Natural killer cell (primary cell): Measurements from ENCODE around the gene ATP6V0B. TPM values are rescaled to one million over a fixed set of nuclear protein-coding genes. Genes with fewer than 3 reads are reported as not detected.

Experiments
- ATAC-seq, 3 donors: fragments of 150-1000 bp in 2 of 3; fragments of 200-7000 bp in 1 of 3; cut with Tn5 transposase; 1 replicate in 1 of 3; 2 replicates in 2 of 3; pipeline ENCODE4 v1.10.0; 2021; ENCODE audit warnings: mild to moderate bottlenecking in 2 of 3, moderate library complexity in 2 of 3
- DNase-seq, 2 donors: peaks; one replicate each; pipeline versions ENCODE4 v3.0.0 to v3.0.0-alpha.2; 2013 to 2021; ENCODE audit warnings: mixed read lengths in 1 of 2
- H3K27ac ChIP-seq: one replicate; pipeline ENCODE4 v1.5.1; 2013; ENCODE audit warnings: mild to moderate bottlenecking, low read length
- H3K27me3 ChIP-seq: one replicate; pipeline ENCODE4 v1.6.1; 2013; ENCODE audit warnings: low read length; ENCODE audit not compliant: control insufficient read depth, insufficient read depth
- H3K36me3 ChIP-seq: one replicate; pipeline ENCODE4 v1.6.1; 2013; ENCODE audit warnings: low read length; ENCODE audit not compliant: control insufficient read depth, insufficient read depth
- H3K4me1 ChIP-seq: one replicate; pipeline ENCODE4 v1.6.1; 2013; ENCODE audit warnings: low read length; ENCODE audit not compliant: control insufficient read depth, insufficient read depth
- H3K4me3 ChIP-seq: one replicate; pipeline ENCODE4 v1.5.1; 2013; ENCODE audit warnings: low read length
- H3K9me3 ChIP-seq: one replicate; pipeline ENCODE4 v1.6.1; 2013; ENCODE audit warnings: low read length; ENCODE audit not compliant: control insufficient read depth, insufficient read depth
- H3K27ac Mint-ChIP-seq, 2 donors: one replicate each; pipeline ENCODE4 v1.8.0; 2022; ENCODE audit warnings: mild to moderate bottlenecking in 2 of 2, mixed read lengths in 2 of 2, moderate library complexity in 1 of 2
- H3K27me3 Mint-ChIP-seq, 2 donors: one replicate each; pipeline ENCODE4 v1.8.0; 2022; ENCODE audit warnings: low read depth in 2 of 2, mixed read lengths in 2 of 2
- H3K36me3 Mint-ChIP-seq: one replicate; pipeline ENCODE4 v1.8.0; 2022; ENCODE audit warnings: mixed read lengths
- H3K4me1 Mint-ChIP-seq, 2 donors: one replicate each; pipeline ENCODE4 v1.8.0; 2022; ENCODE audit warnings: mixed read lengths in 2 of 2
- H3K4me3 Mint-ChIP-seq: one replicate; pipeline ENCODE4 v1.8.0; 2022; ENCODE audit warnings: mild to moderate bottlenecking, moderate library complexity, mixed read lengths
- H3K9me3 Mint-ChIP-seq, 2 donors: one replicate each; pipeline ENCODE4 v1.8.0; 2022; ENCODE audit warnings: mixed read lengths in 2 of 2
- CTCF ChIP-seq: fragments of 200-600 bp; IDR thresholded peaks from one replicate; pipeline ENCODE4 v1.8.0; 2022; ENCODE audit warnings: antibody characterized with exemption
- WGBS: methylation state at CpG from one replicate; pipeline ENCODE4 v1.1.7; 2013; ENCODE audit warnings: missing lambda C conversion rate; ENCODE audit not compliant: insufficient coverage; 5-methylcytosine and 5-hydroxymethylcytosine counted together
- intact Hi-C: fragments of 100-400 bp; cut with micrococcal nuclease; formaldehyde crosslinking; loops from one replicate; pipeline ENCODE4 v1.14.2; 2022
- total RNA-seq, 4 donors: library from RNA; stranded (reverse); fragments of 120-200 nt in 1 of 4; gene quantifications; one replicate each; pipeline versions ENCODE4 v1.2.3 to v1.2.4, GENCODE V29; 2013 to 2022

Gene ATP6V0B
- total RNA-seq, 3 donors from 2014 or later (not counting 1 experiment from before 2014, with no cell fraction given) = 76.3 to 115 (median 113) TPM

- Mint-ChIP-seq H3K4me1 (no peaks in the 10 kb centered on the region), H3K9me3 (no peaks in the 10 kb centered on the region), H3K27me3 (no peaks in the 10 kb centered on the region), H3K4me3 (no peak overlapping the region), H3K27ac (no peak overlapping the region), H3K36me3 (no peaks in the 10 kb centered on the region)
- no peaks in the 10 kb centered on the region for H3K4me1 ChIP-seq
- no peak for ATAC-seq
- no peaks in the 10 kb centered on the region for H3K27me3 ChIP-seq
- peaks cover 26% of the 10 kb centered on the region for H3K36me3 ChIP-seq
- H3K9me3 ChIP-seq = no peaks in the 10 kb centered on the region
- intact Hi-C loops = no loop called here
- H3K4me3 ChIP-seq = no peak overlapping the region
- H3K27ac ChIP-seq = no peak overlapping the region
- TF ChIP-seq CTCF = no peak
- DNase-seq = no peak
- 92% methylated on average over 3 of the region's 3 CpGs for WGBS
These were observed 13.1 kb upstream of the ATP6V0B start for GRCh38 chr1:43961692-43962091.

- intact Hi-C loops = no loop called here
- H3K36me3 Mint-ChIP-seq = no peaks in the 10 kb centered on the region
These were observed 12.4 kb upstream of the ATP6V0B start for GRCh38 chr1:43962324-43962723.

GRCh38 chr1:43963006-43963405 lies 11.8 kb upstream of the ATP6V0B start:
- intact Hi-C loops = no loop called here
- Mint-ChIP-seq H3K27ac (no peak overlapping the region), H3K36me3 (no peaks in the 10 kb centered on the region), H3K4me3 (no peak overlapping the region), H3K27me3 (no peaks in the 10 kb centered on the region), H3K4me1 (no peaks in the 10 kb centered on the region), H3K9me3 (no peaks in the 10 kb centered on the region)
- Histone ChIP-seq H3K4me1 (no peaks in the 10 kb centered on the region), H3K4me3 (no peak overlapping the region), H3K36me3 (peaks cover 16% of the 10 kb centered on the region), H3K27ac (no peak overlapping the region), H3K27me3 (no peaks in the 10 kb centered on the region), H3K9me3 (no peaks in the 10 kb centered on the region)
- DNase-seq = no peak
- no peak for ATAC-seq
- 94% methylated on average over 3 of the region's 3 CpGs for whole genome bisulfite sequencing
- no peak for TF ChIP-seq CTCF

More at GRCh38 chr1:43962324-43962723, 12.4 kb upstream of the ATP6V0B start:
- H3K4me3 Mint-ChIP-seq = no peak overlapping the region
- Histone ChIP-seq H3K27ac (no peak overlapping the region), H3K4me3 (no peak overlapping the region), H3K9me3 (no peaks in the 10 kb centered on the region), H3K27me3 (no peaks in the 10 kb centered on the region), H3K4me1 (no peaks in the 10 kb centered on the region), H3K36me3 (peaks cover 22% of the 10 kb centered on the region)
- no peaks in the 10 kb centered on the region for H3K4me1 Mint-ChIP-seq
- no peak overlapping the region for H3K27ac Mint-ChIP-seq
- no peak for TF ChIP-seq CTCF
- WGBS = 98% methylated on average over 2 of the region's 2 CpGs
- H3K9me3 Mint-ChIP-seq = no peaks in the 10 kb centered on the region
- DNase-seq (no peak), ATAC-seq (no peak)
- no peaks in the 10 kb centered on the region for H3K27me3 Mint-ChIP-seq

- ATAC-seq (no peak), DNase-seq (no peak)
- intact Hi-C loops = no loop called here
- H3K4me3 ChIP-seq = no peak overlapping the region
- no peaks in the 10 kb centered on the region for H3K4me1 ChIP-seq
- no peaks in the 10 kb centered on the region for H3K9me3 ChIP-seq
- Mint-ChIP-seq H3K27me3 (no peaks in the 10 kb centered on the region), H3K36me3 (no peaks in the 10 kb centered on the region), H3K9me3 (no peaks in the 10 kb centered on the region), H3K4me3 (no peak overlapping the region), H3K27ac (no peak overlapping the region), H3K4me1 (no peaks in the 10 kb centered on the region)
- WGBS = 92% methylated on average over 4 of the region's 5 CpGs
- no peak overlapping the region for H3K27ac ChIP-seq
- TF ChIP-seq CTCF = no peak
- peaks cover 12% of the 10 kb centered on the region for H3K36me3 ChIP-seq
- no peaks in the 10 kb centered on the region for H3K27me3 ChIP-seq
These were observed 10.9 kb upstream of the ATP6V0B start for GRCh38 chr1:43963890-43964289.
